GM19328 (cell line): ENCODE data around the gene SLC35C1.
"Not testable (repeated sequence)": the region's sequence is repeated elsewhere in the genome, so short reads cannot be mapped to it uniquely, and the experiment has no call there.

Experiments
- ATAC-seq: cut with Tn5 transposase; IDR thresholded peaks from one replicate; pipeline ENCODE4 v1.9.1; 2021; ENCODE audit warnings: mild to moderate bottlenecking, moderate library complexity; ENCODE audit not compliant: unreplicated experiment

The SLC35C1 gene

DNA sequence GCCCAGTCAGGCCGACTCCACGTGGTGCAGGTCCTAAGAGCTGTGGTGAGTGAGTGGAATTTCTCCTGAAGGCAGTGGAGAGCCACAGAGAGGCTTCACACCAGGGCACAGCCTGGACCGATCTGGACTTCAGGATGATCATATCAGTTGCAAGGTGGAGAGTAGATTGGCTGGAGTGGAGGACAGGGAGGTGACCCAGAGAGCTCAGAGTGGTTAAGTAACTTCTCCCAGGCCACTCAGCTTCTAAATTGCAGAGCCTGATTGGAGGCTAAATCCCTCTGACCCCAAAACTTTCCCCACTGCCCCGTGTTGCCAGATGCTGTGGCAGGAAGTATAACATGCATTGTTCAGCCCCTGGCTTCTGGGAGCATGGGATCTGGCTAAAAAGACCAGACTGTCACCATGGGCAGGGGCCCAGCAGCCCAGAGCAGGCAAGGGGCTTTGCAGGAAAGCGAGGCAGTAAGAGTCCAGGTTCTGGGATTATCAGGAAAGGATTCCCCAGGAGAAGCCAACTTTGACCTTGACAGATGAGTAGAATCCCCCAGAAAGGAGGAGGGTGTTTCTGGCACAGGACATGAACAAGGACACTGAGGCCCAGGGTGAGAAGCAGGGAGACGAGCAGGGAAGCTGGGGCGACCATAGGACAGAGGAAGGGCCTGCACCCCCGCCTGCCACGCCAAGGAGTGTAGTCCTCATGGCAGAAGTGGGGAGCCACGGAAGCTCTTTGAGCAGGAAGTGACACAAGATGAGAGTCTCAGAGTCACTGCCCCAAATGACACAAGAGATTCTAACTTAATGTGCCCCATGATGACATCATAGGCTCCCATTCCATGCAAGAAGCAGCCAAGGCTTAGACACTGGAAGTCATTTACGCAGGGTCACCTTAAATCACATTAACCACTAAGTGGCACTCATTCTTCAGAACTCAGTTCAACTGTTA, 4.8 kb downstream of the SLC35C1 start:
- no peak for ATAC-seq

DNA sequence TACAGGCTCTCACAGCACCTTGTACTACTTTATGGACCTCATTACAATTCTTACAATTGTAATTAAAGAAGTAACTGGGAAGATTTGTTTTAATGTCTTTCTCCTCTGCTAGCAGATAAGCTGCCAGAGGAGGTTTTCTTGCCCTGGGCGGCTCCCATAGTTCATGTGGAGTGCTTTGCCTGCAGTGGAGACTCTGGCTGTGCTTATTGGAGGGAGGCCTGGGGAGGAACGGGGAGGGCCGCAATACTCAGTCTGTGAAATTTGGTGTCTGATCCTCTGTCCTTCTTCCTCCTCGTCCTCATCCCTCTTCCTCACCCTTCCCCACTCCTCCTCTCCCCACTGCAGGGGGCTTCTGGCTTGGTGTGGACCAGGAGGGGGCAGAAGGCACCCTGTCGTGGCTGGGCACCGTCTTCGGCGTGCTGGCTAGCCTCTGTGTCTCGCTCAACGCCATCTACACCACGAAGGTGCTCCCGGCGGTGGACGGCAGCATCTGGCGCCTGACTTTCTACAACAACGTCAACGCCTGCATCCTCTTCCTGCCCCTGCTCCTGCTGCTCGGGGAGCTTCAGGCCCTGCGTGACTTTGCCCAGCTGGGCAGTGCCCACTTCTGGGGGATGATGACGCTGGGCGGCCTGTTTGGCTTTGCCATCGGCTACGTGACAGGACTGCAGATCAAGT, 5.6 kb downstream of the SLC35C1 start:
- ATAC-seq, result no peak

DNA sequence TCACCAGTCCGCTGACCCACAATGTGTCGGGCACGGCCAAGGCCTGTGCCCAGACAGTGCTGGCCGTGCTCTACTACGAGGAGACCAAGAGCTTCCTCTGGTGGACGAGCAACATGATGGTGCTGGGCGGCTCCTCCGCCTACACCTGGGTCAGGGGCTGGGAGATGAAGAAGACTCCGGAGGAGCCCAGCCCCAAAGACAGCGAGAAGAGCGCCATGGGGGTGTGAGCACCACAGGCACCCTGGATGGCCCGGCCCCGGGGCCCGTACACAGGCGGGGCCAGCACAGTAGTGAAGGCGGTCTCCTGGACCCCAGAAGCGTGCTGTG, 6.1 kb downstream of the SLC35C1 start:
- no peak for ATAC-seq

DNA sequence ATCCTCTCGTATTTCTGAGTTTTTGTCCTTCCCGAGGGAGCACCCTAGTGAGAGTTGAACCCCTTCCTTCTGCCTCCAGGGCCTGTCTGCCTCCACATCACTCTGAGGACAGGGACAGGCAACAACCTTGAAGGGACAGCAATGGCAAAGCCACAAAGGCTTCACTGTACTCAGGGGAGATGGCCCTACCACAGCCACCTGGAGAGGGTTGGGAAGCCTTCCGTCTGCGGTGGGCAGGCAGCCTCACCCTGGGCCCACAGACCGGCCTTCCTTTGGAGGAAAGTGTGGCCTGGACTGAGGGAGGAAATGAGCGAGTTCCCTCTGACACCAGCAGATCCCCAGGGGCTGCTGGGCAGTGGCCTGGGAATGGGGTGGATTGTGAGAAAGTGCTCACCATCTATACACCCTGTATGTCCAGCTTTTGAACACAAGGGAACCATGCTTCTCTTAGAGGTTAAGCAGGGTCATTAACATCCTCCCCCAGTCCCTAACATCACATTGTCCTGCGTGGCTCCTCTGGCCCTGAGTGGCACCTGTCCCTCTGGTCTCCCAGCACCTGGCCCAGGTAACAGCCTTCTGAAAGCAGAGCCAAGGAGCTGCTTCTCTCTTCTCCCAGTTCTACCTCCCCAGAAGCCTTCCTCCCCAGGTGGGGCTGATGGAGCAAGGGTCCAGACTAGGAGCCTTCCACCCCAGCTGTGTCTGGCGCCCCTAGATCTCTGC, 6.8 kb downstream of the SLC35C1 start:
- no peak for ATAC-seq

DNA sequence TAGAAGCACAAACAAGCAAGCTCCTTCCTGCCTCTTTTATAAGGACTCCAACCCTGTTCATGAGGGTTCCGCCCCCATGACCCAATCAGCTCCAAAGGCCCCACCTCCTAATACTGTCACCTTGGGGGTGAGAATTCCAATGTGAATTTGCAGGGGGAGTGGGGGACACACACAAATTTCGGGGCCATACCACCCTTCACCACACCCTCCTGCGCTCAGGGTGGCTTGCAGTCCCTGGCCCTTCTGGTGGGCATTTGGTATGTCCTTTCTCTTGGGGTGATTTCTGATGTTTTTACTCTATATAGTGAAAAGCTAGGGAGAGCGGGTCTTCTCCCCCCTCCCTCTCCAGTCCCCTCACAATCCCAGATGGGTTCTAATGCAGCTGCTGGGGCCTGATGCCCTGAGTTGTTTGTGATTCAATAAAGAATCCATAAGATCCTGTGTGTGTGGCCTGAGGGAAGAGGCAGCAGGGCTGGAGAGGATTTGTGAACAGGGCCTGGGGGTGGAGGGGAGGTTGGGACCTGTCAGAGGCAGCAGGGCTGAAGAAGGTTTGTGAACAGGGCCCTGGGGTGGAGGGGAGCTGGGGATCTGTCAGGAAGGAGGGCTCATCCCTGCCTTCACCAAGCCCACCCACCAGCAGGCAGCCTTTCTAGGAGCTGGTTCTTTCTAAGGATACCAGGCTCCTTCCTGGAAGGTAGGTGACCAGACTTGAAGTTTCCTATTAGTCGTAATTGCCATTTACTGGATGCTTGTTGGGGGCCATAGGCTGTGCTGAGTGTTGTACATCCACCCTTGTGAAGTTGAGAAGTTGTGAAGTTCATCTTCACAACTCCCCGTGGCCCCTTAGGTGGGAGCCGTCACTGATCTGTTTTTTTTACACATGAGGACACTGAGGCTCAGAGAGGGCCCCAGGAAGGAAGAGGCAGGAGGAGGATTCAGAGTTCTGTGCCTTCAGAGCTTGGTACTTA, 7.9 kb downstream of the SLC35C1 start:
- ATAC-seq, result no peak

DNA sequence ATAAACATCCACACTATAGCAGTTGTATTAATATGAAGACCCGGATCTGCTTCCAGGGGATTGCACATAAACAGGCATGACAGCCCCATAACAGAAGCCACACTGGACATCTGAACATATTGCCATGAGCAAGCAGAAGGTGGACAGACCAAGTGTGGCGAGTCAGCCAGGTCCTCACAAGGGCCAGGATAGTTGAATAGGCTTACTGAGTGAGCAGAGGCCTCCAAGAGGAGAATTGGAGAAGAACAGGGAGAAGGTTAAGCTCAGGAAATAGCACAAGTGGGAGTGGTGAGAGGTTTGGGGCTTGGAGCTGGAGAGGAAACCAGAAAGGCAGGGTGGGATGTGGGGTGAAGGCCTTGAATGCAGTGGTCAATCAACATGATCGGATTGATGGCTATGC, 10.8 kb downstream of the SLC35C1 start:
- ATAC-seq, result no peak

DNA sequence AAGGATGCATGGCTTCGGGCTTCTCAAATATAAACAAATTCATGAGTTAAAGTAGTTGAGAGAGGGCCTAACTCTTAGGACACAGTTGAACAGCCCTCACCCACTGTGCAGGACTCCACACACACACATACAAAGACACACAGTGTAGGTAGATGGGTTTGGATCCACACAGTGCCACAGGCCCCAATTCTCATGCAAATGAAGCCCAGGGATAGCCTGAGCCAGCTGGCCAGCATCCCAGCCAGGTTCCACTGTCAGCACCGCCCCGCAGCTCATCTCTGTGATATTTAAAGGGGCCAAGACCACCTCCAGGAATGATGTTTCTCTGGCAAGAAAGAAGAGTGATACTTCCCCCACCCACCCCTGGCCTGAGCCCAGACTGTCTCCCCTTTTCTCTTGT, 11.7 kb downstream of the SLC35C1 start:
- no peak for ATAC-seq

DNA sequence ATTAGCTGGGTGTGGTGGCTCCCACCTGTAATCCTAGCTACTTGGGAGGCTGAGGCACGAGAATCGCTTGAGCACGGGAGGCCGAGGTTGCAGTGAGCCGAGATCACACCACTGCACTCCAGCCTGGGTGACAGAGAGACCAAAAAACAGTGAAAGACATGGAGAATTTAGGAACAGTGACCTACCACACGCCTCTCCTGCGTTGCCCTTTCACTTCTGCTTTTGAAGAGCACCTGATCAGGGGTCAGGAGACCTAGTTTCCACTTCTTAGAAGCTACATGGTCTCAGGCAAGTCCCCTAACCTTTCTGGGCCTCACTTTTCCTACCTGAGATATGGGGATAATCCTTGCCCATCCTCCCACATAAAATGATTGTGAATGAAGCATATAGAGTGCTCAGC, 12.2 kb downstream of the SLC35C1 start:
- no peak for ATAC-seq

DNA sequence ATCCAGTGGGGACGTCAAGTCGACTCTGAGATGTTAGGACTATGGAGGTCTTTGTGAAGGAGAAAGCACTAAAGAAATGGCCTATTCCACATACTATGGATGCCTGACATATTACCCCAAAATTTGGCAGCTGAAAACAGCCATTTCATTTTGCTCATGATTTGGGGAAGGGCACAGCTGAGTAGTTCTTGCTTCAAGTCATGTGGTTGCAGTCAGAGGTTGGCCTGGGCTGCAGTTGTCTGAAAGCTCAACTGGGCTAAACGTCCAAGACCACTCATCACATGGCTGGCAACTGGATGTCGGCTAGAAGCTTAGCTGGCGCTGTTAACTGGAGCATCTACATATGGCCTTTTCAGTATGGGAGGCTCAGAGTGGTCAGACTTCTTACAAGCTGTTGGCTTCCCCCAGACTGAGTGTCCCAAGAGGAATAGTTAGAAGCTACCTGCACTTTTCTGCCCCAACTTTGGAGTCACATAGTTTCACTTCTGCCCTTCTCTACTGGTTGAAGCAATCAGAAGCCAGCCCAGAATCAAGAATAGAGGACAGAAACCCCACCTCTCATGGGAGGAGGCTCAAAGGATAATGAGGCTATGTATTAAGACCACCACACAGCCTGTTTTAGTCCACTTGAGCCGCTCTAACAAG, 14.1 kb downstream of the SLC35C1 start:
- ATAC-seq, result no peak

DNA sequence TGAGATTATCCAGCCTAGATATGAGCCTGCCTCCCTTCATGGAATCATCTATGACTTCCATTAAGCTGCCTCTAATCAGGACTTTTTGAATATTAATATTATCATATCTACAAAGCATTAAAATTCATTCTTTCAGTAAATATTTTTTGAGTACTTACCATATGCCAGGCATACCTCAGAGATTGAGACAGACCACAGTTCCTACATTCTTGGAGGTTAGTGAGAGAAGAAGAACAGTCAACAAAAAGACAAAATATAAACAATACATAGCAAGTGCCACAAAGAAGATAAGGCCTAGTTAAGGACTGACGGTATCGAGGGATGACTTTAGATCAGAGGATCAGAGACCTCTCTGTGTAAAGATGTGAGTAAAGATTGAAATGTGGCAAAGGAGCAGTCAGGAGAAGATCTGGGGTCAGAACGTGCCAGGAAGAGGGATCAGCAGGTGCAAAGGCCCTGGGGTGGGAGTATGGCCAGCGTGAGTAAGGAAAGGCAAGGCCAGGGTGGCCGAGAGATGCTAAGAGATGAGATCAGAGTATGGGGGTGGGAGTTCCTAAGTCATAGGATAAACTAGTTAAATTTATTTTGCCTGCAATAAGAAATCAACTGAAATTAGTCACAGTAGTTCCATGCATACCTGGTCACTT, 15.4 kb downstream of the SLC35C1 start:
- ATAC-seq, result no peak

DNA sequence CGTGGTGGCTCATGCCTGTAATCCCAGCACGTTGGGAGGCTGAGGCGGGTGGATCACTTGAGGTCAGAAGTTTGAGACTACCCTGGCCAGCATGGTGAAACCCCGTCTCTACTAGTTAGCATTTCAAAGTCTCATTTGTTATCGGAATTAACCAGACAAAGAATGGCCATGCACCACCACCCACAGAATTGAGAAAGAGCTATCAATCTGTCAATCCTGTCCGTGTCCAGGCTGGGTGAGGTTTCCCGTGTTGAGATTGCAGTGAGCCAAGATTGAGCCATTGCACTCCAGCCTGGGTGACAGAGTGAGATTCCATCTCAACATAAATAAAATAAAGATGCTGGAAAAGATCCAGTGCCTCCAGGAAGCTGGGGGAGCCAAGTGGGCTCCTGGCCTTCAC, 21.5 kb downstream of the SLC35C1 start:
- ATAC-seq, result not testable (repeated sequence)

DNA sequence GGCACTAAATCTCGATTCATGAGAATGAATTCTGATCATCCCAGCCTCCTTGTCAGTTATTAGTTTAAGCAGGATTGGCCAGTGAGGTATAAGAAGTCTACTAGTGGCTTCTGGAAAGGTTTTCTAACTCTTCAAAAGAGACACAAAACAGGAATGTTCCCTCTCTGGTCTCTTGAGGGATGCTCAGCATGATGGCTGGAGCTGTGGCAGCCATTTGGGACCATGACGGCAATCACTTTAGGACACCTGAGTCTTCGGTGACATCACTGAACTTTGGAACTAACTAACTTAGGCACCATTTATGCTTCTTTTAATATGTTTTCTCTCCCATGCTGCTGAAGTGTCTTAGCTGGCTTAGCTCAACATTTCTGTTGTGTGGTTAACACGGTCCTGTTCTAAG, 22.2 kb downstream of the SLC35C1 start:
- no peak for ATAC-seq

DNA sequence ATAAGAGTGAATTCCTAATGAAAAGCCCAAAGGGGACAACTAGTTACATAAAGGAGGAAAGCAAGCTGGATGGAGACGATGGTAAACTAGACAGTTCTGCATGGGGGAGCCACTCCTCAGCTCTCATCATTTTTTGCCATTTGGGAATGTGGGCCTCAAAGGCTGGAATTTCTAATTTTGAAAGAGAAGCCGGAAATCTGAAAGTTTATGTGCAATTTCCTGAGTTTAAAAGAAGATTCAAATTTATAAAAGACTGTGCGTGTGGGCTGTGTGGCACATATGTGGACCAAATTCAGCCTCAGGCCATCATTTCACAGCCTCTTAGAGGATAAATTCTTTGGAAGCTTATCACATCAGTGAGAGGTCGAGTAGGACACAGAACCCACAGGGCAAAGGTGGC, 24.0 kb downstream of the SLC35C1 start:
- ATAC-seq, result no peak

DNA sequence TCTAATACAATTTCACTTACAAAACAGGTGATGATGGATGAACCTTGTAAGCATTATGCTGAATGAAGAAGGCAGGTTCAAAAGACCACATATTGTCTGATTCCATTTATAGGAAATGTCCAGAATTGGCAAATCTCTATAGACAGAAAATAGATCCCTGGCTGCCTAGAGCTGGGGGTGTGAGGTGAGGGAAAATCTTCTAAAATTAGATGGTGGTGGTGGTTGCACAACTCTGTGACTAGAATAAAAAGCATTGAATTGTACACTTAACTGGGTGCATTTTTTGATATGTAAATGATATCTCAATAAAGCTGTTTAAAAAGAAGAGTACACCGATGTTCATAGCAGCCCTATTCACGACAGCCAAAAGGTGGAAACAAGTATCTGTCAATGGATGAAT, 25.6 kb downstream of the SLC35C1 start:
- no peak for ATAC-seq

DNA sequence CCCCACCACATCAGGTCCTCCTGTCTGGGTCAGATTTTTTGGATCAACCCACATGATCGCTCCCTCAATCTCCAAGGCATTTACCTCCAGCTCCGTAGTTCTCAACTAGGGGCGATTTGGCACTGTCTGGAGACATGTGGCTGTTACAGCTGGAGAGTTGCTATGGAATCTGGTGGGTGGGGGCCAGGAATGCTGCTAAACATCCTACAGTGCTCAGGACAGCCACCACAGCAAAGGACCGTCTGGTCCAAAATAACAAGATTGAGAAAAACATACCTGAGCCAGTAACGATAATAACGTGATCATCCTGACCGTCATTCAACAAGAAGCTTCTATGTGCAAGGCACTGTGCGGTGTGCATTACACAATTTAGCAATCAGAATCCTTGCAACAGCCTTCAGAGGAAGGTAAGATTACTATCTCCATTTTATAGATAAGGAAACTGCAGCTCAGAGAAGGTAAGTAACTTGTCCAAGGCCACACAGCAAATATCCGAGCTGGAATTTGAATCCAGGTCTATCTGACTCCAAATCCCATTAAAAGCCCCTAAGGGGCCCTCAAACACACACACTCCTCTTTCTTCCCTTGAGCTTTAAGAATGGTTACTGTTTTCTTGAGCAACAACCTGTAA, 28.0 kb downstream of the SLC35C1 start:
- ATAC-seq, result no peak

DNA sequence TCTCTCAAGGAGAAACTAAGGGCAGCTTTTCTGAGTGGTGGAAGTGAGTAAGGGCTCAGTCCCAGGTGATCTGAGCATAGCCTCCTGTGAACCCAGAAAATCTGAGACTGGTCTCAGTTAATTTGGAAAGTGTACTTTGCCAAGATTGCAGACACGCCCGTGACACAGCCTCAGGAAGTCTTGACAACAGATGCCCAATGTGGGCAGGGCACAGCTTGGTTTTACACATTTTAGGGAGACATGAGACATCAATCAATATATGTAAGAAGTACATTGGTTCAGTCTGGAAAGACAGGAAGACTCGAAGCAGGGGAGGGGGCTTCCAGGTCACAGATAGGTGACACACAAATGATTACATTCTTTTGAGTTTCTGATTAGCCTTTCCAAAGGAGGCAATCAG, 28.8 kb downstream of the SLC35C1 start:
- no peak for ATAC-seq

DNA sequence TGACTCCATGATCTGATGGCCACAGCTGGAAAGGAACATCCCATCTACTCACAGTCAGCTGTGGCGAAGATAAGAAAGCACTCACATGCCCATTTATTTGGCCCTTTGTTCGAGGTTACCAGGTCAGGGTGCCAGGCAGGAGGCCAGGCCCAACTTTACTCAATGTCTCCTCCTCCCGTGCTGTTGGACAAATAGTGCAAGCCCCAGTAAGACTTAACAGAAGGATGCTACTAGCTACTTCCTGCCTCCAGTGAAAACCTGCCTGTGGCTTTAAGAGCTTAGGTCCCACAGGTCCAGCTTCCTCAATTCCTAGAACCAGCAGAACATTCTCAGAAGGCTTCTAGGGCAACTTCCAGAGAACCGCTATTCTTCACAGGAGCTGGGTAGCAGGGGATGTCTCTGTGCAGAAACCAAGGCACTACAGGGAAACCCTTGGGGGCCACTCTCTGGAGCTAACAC, 29.4 kb downstream of the SLC35C1 start:
- ATAC-seq, result no peak

DNA sequence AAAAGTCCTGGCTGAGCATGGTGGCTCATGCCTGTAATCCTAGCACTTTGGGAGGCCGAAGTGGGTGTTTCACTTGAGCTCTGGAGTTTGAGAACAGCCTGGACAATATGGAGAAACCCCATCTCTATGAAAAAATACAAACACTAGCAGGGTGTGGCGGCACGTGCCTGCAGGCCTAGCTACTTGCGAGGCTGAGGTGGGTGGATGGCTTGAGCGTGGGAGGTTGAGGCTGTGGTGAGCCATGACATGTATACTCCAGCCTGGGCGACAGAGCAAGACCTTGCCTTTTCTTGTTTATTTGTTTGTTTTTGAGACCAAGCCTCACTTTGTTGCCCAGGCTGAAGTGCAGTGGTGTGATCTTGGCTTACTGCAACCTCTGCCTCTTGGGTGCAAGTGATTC, 34.3 kb downstream of the SLC35C1 start:
- no peak for ATAC-seq

DNA sequence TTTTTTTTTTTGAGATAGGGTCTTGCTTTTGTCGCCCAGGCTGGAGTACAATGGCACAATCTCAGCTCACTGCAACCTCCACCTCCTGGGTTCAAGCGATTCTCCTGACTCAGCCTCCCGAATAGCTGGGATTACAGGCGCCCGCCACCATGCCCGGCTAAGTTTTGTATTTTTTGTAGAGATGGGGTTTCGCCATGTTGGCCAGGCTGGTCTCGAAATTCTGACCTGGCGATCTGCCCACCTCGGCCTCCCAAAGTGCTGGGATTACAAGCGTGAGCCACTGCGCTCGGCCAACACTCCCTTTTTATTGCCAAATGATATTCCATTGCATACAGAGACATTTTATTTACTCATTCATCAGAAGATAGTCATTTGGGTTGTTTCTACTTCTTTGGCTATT, 35.3 kb downstream of the SLC35C1 start:
- ATAC-seq, result not testable (repeated sequence)
